Measurements from ENCODE around the gene SMIM10L1.

GRCh38 chr12:11162502-11162901 lies 8.5 kb upstream of the SMIM10L1 start:
- TF ChIP-seq EZH2 (IDR thresholded peaks at IDR 0.05; ENCODE audit: low read depth, low read length, severe bottlenecking) (no peak), NRF1 (IDR thresholded peaks at IDR 0.05; ENCODE audit: low read depth, low read length) (no peak), CTCF (IDR thresholded peaks at IDR 0.05; ENCODE audit: control extremely low read depth in 1 of 3, insufficient read depth in 1 of 3, low read depth in 1 of 3, low read length in 3 of 3) (no peak), MAFK (IDR thresholded peaks at IDR 0.05; ENCODE audit: low read depth, low read length) (no peak), TAF1 (IDR thresholded peaks at IDR 0.05; ENCODE audit: low read depth, low read length) (no peak), RNF2 (IDR thresholded peaks at IDR 0.05; ENCODE audit: borderline replicate concordance, low read depth, low read length, missing control alignments, poor library complexity, severe bottlenecking) (no peak), KDM1A (IDR thresholded peaks at IDR 0.05; ENCODE audit: borderline replicate concordance, low read length) (no peak)
